DMS114 treated with DMSO at 0.1 percent for 48 hours (cell line): ENCODE measurements around the gene GNB1.

Experiments
- DNase-seq: peaks from one replicate; lab custom pipeline; 2025; ENCODE audit not compliant: unreplicated experiment; lab: John Stamatoyannopoulos, UW

GNB1 gene

DNA sequence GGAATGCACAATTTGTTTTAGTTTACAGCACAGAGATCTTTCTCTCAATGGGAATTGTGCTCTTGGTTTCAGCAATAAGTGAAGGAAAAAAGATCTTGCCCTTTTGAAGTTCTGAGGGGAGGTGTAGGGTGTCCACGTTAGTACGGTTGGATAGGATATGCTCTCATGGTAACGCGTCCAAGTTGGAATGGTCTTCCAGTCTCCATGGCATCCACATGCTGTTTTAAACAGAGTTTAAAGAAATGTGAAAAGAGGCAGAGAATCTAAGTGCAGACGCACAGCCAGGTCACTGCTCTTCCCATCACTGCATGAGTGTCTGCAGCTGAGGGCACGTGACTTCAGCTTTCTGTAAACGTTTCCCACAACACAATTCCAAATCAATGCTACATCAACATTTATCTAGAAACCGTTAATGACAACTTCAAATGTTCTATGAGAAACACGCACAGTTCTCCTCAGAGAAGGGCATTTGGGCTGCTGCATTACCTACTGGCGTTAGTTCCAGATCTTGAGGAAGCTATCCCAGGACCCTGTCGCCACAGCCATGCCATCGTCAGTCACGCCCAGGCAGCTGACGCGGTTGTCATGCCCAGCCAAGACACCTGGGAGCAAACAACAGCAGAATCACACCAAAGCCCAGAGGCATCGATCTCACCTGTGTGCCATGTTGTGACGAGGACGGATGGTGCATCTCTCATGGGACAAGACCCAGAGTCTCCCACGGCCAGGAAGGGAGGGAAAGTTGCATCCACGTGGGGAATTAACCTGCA is 103.9 kb downstream of the GNB1 start:
- no peak for DNase-seq

DNA sequence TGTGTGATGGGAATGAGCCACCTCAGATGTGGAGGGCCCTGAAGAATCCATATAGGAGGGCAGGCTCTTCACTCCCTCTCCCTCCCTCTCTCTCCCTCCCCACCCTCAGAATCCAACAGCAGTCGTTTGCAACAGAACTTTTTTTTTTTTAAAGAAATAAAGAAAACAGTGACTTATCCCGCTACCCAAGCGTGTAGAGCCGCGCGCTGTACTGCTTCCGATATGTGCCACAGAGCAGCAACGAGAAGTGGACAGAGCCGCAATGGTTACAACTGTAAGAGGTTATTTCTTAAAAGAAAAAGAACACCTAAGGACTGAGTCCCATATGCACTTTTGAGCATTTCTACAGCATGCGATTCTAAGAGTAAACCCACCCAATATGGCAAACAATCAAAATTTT is 105.2 kb downstream of the GNB1 start:
- DNase-seq: no peak

DNA sequence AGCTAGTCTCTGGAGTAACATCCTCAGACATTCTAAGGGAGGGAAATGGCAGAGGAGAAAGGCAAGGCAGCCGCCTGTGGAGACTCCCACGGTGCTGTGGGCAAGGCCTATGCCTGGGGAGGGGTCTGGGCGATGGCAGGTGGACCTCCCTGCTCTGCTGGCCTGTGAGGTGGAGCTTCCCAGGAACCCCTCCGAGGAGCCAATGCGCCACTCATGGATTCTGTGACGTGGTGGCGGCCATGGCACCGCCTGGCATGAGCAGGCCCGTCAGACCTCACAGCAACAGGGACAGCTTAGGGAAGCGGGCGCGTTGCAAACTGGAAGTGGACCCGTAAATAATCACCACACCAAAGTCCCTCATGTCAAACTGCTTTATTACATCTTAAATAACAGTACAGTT is 106.0 kb downstream of the GNB1 start:
- no peak for DNase-seq

DNA sequence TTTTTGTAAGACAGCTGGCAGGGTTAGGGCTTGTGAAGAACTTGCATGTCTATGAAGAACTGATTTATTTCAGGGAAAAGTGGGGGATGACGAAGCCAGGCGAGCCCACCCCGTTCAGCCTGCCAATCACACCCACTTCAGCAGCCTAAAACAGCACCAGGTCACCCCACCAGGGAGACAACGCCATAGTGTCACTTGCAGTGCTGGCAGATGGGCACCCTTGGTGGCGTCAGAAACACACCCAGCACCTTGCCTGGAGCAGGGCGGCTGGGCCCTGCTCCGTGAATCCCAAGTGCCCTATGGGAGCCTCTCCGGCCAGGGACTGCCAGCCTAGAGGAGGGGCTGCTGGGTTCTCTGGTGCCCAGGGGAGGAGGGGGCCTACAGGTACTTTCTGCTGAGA is 107.6 kb downstream of the GNB1 start:
- DNase-seq: no peak

DNA sequence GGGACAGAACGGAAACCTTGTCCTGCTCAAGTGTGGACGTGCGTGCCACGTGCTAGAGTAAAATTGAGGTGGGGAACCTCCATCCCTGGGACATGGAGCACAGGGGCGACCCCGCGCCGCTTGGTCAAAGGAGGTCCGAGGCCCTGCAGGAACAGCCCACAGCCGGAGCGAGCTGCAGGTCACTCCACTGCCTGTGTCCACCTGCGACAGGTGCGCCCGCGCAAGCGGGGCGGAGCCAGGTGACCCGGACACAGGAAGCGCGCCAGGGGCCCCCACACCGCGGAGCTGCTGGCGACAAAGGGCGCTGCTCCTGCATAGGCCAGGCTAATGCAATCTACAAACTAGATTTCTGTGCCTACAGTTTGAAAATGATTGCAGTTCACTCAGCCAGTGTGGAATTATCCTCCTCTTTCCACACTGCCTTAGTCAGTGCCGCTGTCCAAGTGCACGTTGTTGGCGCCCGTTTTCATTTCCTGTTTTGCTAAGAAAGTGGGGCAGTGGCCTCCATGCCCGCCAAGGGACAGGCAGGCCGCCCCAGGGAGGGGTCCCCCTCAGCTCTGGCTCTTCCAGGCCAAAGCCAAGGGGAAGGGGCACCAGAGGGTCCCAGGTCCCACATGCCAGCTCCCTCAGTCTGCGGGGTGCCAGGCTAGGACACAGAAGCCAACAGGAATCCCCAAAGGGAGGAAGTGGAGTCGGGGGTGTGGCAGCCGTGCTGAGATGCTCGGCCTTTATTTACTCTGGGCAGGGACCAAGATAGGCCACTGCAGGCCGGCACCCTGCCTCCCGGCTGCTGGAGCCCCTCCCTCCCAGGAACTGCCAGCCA is 108.3 kb downstream of the GNB1 start:
- DNase-seq: no peak

DNA sequence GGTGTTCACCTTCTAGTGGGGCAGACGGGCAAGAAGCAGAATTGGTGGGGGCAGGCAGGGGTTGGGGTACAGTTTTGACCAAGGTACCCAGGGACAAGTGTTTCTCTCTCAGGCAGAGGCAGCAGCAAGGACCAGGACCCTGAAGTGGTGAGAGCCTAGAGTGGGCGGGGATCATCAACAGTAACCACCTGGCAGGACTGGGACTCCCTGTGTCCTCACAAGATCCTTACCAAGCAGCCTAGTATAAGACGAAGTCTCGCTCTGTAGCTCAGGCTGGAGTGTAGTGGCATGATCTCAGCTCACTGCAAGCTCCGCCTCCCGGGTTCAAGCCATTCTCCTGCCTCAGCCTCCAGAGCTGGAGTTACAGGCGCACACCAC is 109.4 kb downstream of the GNB1 start:
- DNase-seq: no peak

DNA sequence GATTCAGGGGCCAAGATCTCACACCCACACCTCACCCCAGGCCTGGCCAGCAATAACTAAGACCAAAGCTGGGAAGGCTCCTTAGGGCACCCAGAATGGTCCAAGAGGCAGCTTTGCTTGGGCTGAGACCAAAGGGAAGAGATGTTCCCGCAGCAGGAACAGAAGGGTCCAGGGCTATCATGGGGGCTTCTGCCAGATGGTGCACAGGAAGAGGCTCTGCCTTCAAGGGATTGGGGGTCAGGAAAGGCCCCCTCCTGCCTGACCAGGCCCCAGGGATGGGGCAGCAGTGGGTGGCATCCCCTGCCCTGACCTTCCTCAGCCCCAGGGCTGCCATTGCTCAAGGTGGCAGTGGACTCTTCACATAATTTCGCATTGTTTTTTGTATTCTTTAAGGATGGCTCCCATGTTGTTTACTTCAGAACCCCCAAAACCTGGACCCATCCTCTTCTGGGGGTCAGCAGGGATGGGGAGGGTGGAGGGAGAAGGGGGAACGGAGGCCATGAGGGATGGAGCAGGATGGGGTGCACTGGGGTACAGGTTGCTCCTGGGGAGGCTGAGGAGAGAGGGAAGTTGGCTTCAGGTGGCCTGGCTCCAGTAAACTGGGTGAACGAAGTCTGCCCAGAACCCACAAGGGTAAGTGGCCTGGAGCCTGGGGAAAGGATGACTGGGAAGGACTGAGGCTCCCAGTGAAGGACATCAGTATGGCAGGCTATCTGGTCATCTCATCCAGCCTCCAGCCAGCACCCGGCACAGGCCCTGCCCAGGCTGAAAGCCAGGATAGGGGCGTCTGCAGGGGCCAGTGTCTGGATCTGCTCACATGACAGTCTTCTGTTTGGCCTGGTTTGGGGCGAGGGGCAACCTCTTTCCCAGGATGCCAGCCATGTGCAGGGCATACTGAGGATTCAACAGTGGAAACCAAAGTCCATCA is 110.0 kb downstream of the GNB1 start:
- no peak for DNase-seq

DNA sequence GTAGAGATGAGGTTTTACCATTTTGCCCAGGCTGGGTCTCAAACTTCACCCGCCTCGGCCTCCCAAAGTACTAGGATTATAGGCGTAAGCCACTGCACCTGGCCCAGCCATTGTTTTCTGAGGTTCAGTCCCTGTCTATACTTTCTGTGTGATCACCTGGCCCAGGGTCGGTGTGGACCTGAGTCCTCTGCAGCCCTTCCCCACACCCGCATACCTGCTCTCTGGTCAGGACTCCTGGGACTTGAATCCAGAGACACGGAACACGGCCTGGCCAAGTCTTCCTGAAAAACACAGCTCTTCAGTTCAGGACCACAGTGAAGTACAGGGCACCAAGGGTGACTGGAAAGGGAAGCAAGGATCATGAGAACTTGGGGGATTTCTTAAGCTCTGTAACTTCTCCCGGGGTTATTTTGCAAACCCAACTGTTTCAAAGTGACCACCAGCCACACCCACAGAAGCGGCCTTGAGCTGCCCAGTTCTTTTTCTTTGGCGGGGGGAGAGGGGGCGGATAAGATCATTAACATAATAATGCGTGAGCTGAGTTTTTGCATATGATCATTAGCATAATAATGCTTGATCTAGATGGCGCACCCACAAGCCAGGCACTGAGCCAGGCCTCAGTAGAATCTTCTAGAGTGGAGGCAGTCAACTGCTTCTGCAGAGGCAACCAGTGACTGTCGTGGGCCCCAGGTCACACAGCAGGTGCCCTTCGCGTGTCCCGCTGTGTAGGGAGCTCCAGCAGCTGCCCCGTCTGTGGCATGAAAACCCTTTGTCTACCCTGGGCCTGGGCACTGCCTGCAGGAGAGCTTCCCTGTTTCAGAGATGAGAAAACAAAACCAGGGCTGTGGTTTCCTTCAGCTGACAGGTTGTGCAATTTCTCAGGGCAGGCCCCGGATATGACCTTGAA is 110.9 kb downstream of the GNB1 start:
- no peak for DNase-seq

DNA sequence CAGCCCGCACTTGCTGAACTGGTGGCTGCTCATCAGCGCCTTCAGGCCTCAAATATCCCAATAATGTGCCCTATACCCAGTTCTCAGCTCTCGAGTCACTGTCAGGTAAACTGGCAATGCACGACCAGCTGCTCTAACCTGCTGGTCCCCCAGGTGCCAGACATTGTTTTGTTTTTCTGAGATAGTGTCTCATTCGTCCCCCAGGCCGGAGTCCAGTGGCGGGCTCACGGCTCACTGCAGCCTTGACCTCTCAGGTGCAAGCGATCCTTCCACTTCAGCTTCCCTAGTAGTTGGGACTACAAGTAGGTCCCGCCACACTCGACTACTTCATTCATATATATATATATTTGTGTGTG is 111.6 kb downstream of the GNB1 start:
- DNase-seq: no peak

DNA sequence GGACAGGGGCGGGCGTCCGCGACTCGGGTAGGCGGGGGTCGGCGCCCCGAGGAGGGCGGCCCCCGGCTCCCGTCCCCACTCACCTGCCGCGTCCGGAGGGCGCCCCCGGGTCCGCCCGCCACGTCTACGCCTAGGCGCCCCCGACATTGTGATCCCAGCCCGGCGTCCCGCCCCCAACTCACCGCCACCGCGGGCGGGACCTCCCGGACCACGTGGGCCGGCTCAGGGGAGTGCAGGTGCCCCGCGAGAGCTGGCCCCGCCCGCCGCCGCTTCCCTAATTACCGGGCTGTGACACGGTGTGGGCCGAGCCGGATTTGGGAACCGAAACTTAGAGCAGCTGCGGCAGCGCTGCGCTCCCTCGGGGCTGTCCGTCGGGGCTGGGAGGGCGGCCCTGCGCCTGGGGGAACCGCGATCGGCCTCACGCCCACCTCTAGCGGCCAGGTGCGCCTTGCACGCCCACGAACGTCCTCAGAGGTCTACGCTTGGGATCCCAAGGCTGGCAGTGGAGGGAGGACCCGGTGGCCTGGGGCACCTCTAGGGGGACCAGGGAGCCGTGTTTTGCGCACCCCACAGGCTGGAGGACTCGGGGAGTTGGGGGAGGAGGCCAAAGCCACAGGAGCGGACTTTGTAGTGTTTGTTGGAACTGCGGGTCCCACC is 112.1 kb downstream of the GNB1 start:
- no peak for DNase-seq

DNA sequence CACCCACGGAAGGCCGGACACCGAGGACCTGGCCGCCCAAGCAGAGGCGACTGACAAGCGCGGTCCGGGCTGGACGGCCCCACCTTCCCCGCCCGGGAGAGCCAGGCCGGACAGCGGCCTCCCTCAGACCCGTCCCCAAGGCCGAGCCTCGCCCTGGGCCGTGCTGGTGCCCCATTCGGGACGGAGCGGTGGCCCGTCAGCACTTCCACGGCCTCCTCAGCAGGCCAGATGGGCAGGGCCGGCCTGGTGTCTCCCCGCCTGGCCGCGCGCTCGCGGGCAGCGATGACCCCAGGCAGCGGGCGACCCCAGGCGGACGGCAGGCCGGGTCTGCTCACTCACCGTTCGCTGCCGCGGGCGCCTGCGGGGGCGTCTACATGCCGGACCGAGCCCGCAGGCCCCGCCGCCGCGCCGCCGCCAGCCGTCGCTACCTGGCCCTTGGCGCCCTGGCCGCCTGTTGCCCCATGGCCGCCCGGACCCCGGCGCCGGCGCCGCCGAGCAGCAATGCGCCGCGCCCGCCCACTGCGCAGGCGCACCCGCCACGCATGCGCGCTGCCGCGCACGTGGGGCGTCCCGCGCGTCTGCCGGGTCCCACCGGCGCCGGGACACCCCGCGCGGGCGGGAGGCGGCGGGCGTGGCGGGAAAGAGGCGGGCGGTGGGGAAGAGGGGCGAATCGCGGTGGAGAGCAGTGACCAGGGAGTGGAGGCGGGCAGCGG is 112.8 kb downstream of the GNB1 start, which contains the start of gene NADK:
Gene NADK (minus strand): TSS at position 521 of the 713 bp plus-strand sequence. CDS start 13,064 bp downstream, outside the sequence.
- no peak for DNase-seq

DNA sequence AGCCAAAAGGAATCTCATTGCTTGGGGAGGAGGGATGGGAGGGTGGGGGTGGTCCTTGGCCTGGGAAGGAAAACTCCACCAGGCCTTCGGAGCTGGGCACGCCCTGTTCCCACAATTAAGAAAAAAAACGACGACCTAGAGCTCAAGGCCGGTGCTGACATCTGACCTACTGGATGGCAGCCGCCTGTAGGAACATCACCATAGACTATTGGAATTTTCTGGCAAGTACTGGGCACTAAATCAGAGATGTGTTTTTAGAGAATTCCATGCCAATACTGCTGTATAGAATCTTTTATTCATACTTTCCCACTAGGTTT is 113.3 kb downstream of the GNB1 start:
- DNase-seq: no peak

DNA sequence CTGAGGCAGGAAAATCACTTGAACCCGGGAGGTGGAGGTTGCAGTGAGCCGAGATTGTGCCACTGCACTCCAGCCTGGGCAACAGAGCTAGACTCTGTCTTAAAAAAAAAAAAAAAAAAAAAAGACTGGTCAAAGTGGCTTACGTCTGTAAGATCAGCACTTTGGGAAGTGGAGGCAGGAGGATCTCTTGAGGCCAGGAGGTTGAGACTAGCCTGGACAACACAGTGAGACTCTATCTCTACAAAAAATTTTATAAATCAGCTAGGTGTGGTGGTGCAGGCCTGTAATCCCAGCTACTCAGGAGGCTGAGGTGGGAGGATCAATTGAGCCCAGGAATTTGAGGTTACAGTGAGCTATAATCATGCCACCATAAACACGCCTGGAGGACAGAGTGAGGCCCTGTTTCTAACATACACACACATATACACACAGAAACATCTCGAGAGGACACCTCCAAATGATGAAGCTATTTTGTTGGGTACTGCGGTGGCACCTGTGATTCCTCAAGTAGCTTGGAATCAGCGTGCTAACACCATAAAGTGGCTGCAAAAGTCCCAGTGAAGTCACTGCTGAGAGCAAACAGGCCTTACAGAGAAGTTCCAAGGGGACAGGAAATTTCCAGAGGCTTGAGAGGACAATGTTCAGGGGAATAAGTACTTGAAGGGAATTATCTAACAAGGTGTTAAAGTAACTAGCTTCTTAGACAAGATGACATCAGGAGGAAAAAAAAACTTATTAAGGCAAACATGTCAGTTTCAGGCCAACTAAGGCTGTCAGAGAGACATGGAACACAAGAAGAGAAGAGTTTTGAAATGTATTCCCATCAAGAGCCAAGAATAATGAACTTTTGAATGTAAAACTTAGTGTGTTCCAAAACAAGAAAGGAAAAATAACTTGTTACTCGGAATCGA is 114.0 kb downstream of the GNB1 start:
- no peak for DNase-seq

DNA sequence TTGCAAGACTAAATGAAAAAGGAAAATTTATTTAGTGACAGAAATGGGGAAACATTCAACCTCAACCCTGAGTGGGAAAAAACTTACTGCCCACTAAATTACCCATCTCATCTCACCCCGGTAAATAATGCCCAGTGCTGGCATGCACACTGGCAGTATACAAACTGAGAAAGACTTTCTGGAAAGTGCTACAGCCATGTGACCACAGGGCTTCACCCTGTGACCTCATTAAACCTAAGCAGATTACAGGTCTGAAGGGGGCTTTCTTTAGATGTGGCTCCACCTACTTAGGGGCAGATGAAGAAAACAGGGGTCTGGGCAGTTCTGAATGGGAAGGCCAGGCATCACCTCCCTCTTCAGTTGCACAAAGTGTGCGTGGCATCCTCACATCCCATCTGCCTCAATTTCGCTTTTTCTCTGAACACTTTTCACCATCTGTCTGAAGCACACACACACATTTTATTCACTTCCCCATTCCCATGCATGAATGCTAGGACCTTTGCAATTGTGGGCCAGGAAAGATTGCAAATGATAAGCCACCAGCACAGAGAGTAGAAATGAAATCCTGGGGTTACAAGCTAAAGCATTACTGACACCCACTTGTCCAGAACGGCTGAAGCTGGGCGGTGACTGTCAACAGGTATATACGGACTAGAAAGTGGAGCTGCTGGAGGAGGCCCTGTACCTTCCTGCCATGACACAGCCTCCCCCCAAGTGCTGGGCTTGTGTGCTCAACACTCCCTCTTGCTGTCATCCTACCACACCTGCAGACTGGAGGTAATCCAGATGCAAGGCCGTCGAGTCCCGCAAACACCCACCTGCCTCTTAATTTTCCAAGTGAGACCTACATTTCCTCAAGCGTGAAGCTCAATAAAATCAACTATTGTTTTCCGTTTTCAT is 115.3 kb downstream of the GNB1 start:
- DNase-seq: no peak

DNA sequence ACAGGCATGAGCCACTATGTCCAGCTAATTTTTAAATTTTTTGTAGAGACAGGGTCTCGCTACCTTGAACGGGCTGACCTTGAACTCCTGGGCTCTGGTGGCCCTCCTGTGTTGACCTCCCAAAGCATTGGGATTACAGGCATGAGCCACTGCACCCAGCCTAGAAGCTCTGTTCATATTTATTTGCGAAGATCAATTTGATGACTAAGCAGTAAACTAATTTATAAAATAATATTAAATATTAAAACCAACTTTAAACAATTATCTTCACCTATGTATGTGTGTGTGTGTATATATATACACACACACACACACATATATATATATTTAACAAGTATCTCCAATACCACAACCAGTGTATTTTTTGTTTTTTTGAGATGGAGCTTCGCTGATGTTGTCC is 117.0 kb downstream of the GNB1 start:
- DNase-seq: no peak

DNA sequence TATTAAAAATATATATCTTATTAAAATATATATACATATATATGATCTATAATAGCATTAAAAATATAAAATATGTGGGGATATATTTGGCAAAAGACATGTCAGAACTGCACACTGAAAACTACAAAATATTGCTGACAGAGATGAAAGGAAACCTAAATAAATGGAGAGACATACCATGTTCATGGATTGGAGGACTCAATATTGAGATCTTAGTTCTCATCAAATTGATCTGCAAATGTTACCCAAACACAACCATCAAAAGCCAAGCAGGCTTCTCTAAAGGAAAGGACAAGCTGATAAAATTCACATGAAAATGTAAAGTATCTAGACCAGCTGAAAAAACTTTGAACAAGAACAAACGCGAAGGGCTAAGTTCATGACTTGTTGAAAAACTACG is 119.8 kb downstream of the GNB1 start:
- DNase-seq: no peak

DNA sequence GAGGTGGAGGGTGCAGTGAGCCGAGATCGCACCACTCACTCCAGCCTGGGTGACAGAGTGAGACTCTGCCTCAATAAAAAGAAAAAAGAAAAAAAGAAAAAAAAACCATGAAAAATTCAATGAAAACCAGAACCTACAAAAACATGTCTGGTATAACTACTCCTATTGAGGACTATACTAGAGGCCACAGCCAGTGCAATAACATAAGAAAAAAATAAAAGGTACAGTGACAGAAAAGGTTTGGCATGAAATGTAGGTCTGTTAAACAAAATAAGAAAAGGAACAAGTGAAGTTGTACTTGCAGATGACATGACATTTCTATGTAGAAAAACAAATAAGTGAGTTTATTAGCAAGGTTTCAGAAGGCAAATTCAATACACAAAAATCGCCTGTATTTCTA is 120.8 kb downstream of the GNB1 start:
- no peak for DNase-seq
